K562 (cell line): Measurements from ENCODE around the gene FGR. TPM values are rescaled to one million over a fixed set of nuclear protein-coding genes. Genes with fewer than 3 reads are reported as not detected.

ENCODE experiments used
- CTCFL ChIP-seq: IDR thresholded peaks from 2 replicates; pipeline ENCODE4 v1.6.1; 2011; ENCODE audit warnings: borderline replicate concordance, low read depth, mild to moderate bottlenecking, moderate library complexity, low read length; ENCODE audit not compliant: insufficient read depth, poor library complexity, severe bottlenecking
- GTF2A2 ChIP-seq: IDR thresholded peaks from 2 replicates; pipeline ENCODE4 v1.6.1; 2016; ENCODE audit warnings: mild to moderate bottlenecking, missing genetic modification characterization, missing compliant biosample characterization
- HDAC3 ChIP-seq: fragments of 450-650 bp; IDR thresholded peaks from 2 replicates; pipeline ENCODE4 v1.6.1; 2018; ENCODE audit warnings: borderline replicate concordance, mild to moderate bottlenecking, moderate library complexity; ENCODE audit not compliant: partially characterized antibody
- MYC ChIP-seq, 2 experiments: fragments of 250-450 bp in 1 of 2; sonication (Bioruptor Pico) in 1 of 2; IDR thresholded peaks; 2 replicates each; pipeline versions ENCODE4 v1.5.1 to v1.6.1; 2012 to 2021; ENCODE audit warnings: low read depth in 2 of 2, borderline replicate concordance in 1 of 2, improper control_type of control experiment in 1 of 2, low read length in 1 of 2, mild to moderate bottlenecking in 1 of 2, moderate library complexity in 1 of 2
- NELFE ChIP-seq: IDR thresholded peaks from 2 replicates; pipeline ENCODE4 v1.6.1; 2011; ENCODE audit warnings: mild to moderate bottlenecking; ENCODE audit not compliant: insufficient read depth, insufficient read length
- PKNOX1 ChIP-seq: fragments of 450-650 bp; IDR thresholded peaks from 2 replicates; pipeline ENCODE4 v1.6.1; 2016
- POLR3A ChIP-seq: IDR thresholded peaks from 2 replicates; pipeline ENCODE4 v1.6.1; 2011; ENCODE audit warnings: borderline replicate concordance, mild to moderate bottlenecking, moderate library complexity; ENCODE audit not compliant: insufficient read length, insufficient read depth; ENCODE audit errors: extremely low read depth
- STAG1 ChIP-seq: sonication (generic); formaldehyde crosslinking; IDR thresholded peaks from 2 replicates; pipeline ENCODE4 v1.5.0; 2020; ENCODE audit warnings: missing genetic modification reagents, borderline replicate concordance
- TBL1XR1 ChIP-seq, 2 experiments: IDR thresholded peaks; 2 replicates each; pipeline ENCODE4 v1.6.1; 2012; ENCODE audit warnings: improper control_type of control experiment in 2 of 2, low read length in 2 of 2, mild to moderate bottlenecking in 1 of 2
- TFAM ChIP-seq: fragments of 250-450 bp; sonication (Bioruptor Pico); conservative IDR thresholded peaks from 2 replicates; pipeline ENCODE4 v1.5.0; 2021; ENCODE audit warnings: mild to moderate bottlenecking, moderate library complexity
- WHSC1 ChIP-seq: IDR thresholded peaks from one replicate; pipeline ENCODE4 v1.6.1; 2012; ENCODE audit warnings: low read length, control low read depth, inconsistent platforms
- ZNF316 ChIP-seq: fragments of 450-650 bp; IDR thresholded peaks from 2 replicates; pipeline ENCODE4 v1.6.1; 2016
- ZNF57 ChIP-seq: fragments of 450-650 bp; formaldehyde crosslinking; IDR thresholded peaks from 2 replicates; pipeline ENCODE4 v1.4.0; 2020; ENCODE audit warnings: mild to moderate bottlenecking, moderate library complexity
- ZNF699 ChIP-seq: fragments of 250-450 bp; sonication (Bioruptor Pico); IDR thresholded peaks from 2 replicates; pipeline ENCODE4 v1.8.0; 2021; ENCODE audit warnings: mild to moderate bottlenecking, moderate library complexity; ENCODE audit not compliant: insufficient replicate concordance
- polyA plus RNA-seq, 8 experiments: library from polyadenylated mRNA; depleted of rRNA in 4 of 8; stranded (reverse) in 5 of 8; unstranded in 3 of 8; fragments of >200 nt; fragmentation: Nextera tagmentation in 2 of 8; fragmentation: Illumina TruSeq in 1 of 8; extraction: Ambion mirVana in 2 of 8; extraction: Trizol in 1 of 8; gene quantifications; 2 replicates each; pipeline versions ENCODE4 v1.2.1 to v1.2.3, GENCODE V29; 2011 to 2014; ENCODE audit warnings: inconsistent platforms in 1 of 8, missing spikeins in 1 of 8
- total RNA-seq, 7 experiments: library from RNA; depleted of rRNA in 6 of 7; stranded (reverse); fragments of >200 nt in 6 of 7; fragmentation: Illumina TruSeq in 2 of 7; extraction: Trizol in 2 of 7; gene quantifications; 2 replicates each; pipeline versions ENCODE4 v1.2.1 to v1.2.3, GENCODE V29; 2011 to 2021; ENCODE audit warnings: low replicate concordance in 1 of 7
- TF ChIP-seq, protein P1 (sequence below): IDR thresholded peaks from 2 replicates; pipeline ENCODE4 v1.6.1; 2011; ENCODE audit not compliant: insufficient read length; ENCODE audit errors: extremely low read depth

Gene FGR
- total and polyA plus RNA-seq, 9 of the 15 experiments (the other 6 are each of a cell fraction or from before 2014, with no cell fraction given), result 0.04 to 0.11 TPM; not detected in 7

- no peak for TF ChIP-seq CTCFL
- TF ChIP-seq TBL1XR1 (IDR thresholded peaks at IDR 0.05; ENCODE audit: low read length in 2 of 2), result no peak
- no peak for TF ChIP-seq ZNF57 (CRISPR knock-in tag)
- TF ChIP-seq TFAM (CRISPR knock-in tag), result no peak
- no peak for TF ChIP-seq ZNF699 (CRISPR knock-in tag)
- TF ChIP-seq, protein P1, sequence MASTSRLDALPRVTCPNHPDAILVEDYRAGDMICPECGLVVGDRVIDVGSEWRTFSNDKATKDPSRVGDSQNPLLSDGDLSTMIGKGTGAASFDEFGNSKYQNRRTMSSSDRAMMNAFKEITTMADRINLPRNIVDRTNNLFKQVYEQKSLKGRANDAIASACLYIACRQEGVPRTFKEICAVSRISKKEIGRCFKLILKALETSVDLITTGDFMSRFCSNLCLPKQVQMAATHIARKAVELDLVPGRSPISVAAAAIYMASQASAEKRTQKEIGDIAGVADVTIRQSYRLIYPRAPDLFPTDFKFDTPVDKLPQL, result no peak
- TF ChIP-seq POLR3A, result no peak
- no peak for TF ChIP-seq WHSC1
- no peak for TF ChIP-seq STAG1 (CRISPR knock-in tag)
- TF ChIP-seq NELFE, result no peak
- no peak for TF ChIP-seq ZNF316
- TF ChIP-seq HDAC3, result no peak
- peak; percentile 94 for TF ChIP-seq PKNOX1
- no peak for TF ChIP-seq GTF2A2 (tag)
- TF ChIP-seq MYC (IDR thresholded peaks at IDR 0.05; ENCODE audit: low read depth, low read length), result peak; percentile 55; the same call in 1 of the 2 replicates
- TF ChIP-seq MYC (CRISPR knock-in tag; IDR thresholded peaks at IDR 0.05; ENCODE audit: borderline replicate concordance, low read depth), result 0 out of 2 replicates have a peak, but pooled peaks have one; percentile 23
These were observed 37.2 kb upstream of the FGR start, which contains the start of gene IFI6 (continued) for GRCh38 chr1:27671964-27672749.
